SK-N-SH (cell line): ENCODE data around the gene MGAT5.

ENCODE experiments used
- EZH2phosphoT487 ChIP-seq: fragments of 200-600 bp; sonication (generic); IDR thresholded peaks from 2 replicates; pipeline ENCODE4 v1.6.1; 2017; ENCODE audit warnings: low read depth, mixed run types, mild to moderate bottlenecking, antibody characterized with exemption, moderate library complexity, borderline replicate concordance
- FOXM1 ChIP-seq: IDR thresholded peaks from 2 replicates; pipeline ENCODE4 v1.4.0; 2012; ENCODE audit warnings: low read depth, mild to moderate bottlenecking
- JUND ChIP-seq: IDR thresholded peaks from 2 replicates; pipeline ENCODE4 v1.4.0; 2012
- REST ChIP-seq: IDR thresholded peaks from 2 replicates; pipeline ENCODE4 v1.6.1; 2012; ENCODE audit warnings: mild to moderate bottlenecking, low read depth, low read length, moderate library complexity
- RFX5 ChIP-seq: IDR thresholded peaks from 2 replicates; pipeline ENCODE4 v1.6.1; 2012; ENCODE audit warnings: mild to moderate bottlenecking, improper control_type of control experiment, low read length
- SMC3 ChIP-seq: IDR thresholded peaks from 2 replicates; pipeline ENCODE4 v1.6.1; 2012; ENCODE audit warnings: low read depth, low read length, improper control_type of control experiment
- TAF1 ChIP-seq: IDR thresholded peaks from 2 replicates; pipeline ENCODE4 v1.6.1; 2012; ENCODE audit warnings: low read depth, mild to moderate bottlenecking, low read length, moderate library complexity, borderline replicate concordance
- TCF12 ChIP-seq: IDR thresholded peaks from 2 replicates; pipeline ENCODE4 v1.4.0; 2012
- USF2 ChIP-seq: fragments of 150-350 bp; IDR thresholded peaks from 2 replicates; pipeline ENCODE4 v1.6.1; 2017; ENCODE audit warnings: antibody characterized with exemption, low read length, low read depth, borderline replicate concordance
- TF ChIP-seq, protein P1 (sequence below): IDR thresholded peaks from 2 replicates; pipeline ENCODE4 v1.4.0; 2012; ENCODE audit warnings: low read depth, borderline replicate concordance
- TF ChIP-seq, protein P2 (sequence below): IDR thresholded peaks from 2 replicates; pipeline ENCODE4 v1.4.0; 2012; ENCODE audit warnings: low read depth
- TF ChIP-seq, protein P3 (sequence below): fragments of 200-600 bp; sonication (generic); IDR thresholded peaks from 2 replicates; pipeline ENCODE4 v1.6.1; 2017; ENCODE audit warnings: antibody characterized with exemption, mild to moderate bottlenecking, moderate library complexity

GRCh38 chr2:134278553-134278952 lies 24.7 kb downstream of the MGAT5 start:
- TF ChIP-seq, protein P1, sequence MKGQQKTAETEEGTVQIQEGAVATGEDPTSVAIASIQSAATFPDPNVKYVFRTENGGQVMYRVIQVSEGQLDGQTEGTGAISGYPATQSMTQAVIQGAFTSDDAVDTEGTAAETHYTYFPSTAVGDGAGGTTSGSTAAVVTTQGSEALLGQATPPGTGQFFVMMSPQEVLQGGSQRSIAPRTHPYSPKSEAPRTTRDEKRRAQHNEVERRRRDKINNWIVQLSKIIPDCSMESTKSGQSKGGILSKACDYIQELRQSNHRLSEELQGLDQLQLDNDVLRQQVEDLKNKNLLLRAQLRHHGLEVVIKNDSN = no peak
- TF ChIP-seq, protein P2, sequence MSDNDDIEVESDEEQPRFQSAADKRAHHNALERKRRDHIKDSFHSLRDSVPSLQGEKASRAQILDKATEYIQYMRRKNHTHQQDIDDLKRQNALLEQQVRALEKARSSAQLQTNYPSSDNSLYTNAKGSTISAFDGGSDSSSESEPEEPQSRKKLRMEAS = no peak
- TF ChIP-seq, protein P3, sequence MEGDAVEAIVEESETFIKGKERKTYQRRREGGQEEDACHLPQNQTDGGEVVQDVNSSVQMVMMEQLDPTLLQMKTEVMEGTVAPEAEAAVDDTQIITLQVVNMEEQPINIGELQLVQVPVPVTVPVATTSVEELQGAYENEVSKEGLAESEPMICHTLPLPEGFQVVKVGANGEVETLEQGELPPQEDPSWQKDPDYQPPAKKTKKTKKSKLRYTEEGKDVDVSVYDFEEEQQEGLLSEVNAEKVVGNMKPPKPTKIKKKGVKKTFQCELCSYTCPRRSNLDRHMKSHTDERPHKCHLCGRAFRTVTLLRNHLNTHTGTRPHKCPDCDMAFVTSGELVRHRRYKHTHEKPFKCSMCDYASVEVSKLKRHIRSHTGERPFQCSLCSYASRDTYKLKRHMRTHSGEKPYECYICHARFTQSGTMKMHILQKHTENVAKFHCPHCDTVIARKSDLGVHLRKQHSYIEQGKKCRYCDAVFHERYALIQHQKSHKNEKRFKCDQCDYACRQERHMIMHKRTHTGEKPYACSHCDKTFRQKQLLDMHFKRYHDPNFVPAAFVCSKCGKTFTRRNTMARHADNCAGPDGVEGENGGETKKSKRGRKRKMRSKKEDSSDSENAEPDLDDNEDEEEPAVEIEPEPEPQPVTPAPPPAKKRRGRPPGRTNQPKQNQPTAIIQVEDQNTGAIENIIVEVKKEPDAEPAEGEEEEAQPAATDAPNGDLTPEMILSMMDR = no peak
- no peak for TF ChIP-seq SMC3
- TF ChIP-seq TAF1 = no peak
- TF ChIP-seq EZH2phosphoT487 = no peak
- TF ChIP-seq JUND = no peak
- TF ChIP-seq FOXM1 = no peak
- TF ChIP-seq RFX5 = no peak
- no peak for TF ChIP-seq USF2
- no peak for TF ChIP-seq TCF12
- no peak for TF ChIP-seq REST
